ENCODE data around the gene SNCB.

SNCB gene

DNA sequence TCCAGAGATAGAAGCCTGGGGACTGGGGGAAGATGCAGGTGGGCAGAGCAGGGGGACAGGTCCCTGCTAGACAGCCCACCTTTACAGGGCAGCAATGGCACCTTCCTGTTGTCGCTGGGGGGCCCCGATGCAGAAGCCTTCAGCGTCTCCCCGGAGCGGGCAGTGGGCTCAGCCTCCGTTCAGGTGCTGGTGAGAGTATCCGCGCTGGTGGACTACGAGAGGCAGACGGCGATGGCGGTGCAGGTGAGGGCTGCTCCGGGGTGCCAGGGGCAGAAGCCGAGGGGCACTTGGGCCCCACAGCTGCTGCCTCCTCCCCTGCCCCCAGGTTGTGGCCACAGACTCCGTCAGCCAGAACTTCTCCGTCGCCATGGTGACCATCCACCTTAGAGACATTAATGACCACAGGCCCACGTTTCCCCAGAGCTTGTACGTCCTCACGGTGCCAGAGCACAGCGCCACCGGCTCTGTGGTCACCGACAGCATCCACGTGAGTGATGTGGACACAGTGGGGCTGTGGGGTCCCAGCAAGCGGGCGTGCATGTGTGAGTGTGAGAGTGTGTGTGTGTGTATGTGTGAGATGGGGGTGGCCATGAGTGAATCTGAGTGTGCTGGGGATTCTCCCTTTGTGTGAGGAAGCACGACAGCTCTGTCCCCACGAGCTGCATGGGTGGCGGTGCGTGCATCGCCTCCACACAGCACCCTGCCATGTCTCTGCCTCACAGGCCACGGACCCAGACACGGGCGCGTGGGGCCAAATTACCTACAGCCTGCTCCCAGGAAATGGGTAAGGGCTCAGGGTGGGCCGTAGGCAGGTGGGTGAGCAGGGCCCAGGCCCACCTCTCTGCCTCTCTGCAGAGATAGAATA lies 52.8 kb downstream of the SNCB start:
- ChIA-PET POLR2A (no interaction called here), CTCF (interaction anchor here (0.9 to 1.7 kb wide), 4 partner anchors 10 to 164 kb away, joined by 3 to 6 read pairs (median 4); no protein-coding TSS in a partner anchor)
- no peaks in the 10 kb centered on the region for H3K36me3 ChIP-seq (ENCODE audit: control insufficient read depth in 4 of 4, insufficient read depth in 4 of 4, low read length in 3 of 4)
- peaks cover 0 to 5% (median 0%) of the 10 kb centered on the region in 5 experiments for H3K27me3 ChIP-seq (replicated peaks in 2 of 5; ENCODE audit: control insufficient read depth in 4 of 5, insufficient read depth in 5 of 5, low read length in 4 of 5)
- DNase-seq = peak in 1 of 3 donors; percentile 19
- H3K9me3 ChIP-seq (ENCODE audit: control extremely low read depth in 1 of 5, control insufficient read depth in 4 of 5, insufficient read depth in 2 of 5, low read depth in 1 of 5, low read length in 4 of 5) = no peaks in the 10 kb centered on the region
- no peak overlapping the region for H3K4me3 ChIP-seq (ENCODE audit: control insufficient read depth in 1 of 7, extremely low read depth in 1 of 7, insufficient read depth in 4 of 7, low read depth in 2 of 7, low read length in 6 of 7)
- H3K27ac ChIP-seq (ENCODE audit: insufficient read depth in 1 of 2, low read depth in 1 of 2, low read length in 2 of 2, poor library complexity in 1 of 2, severe bottlenecking in 2 of 2) = no peak overlapping the region
- no peaks in the 10 kb centered on the region for H3K4me1 ChIP-seq (ENCODE audit: control extremely low read depth in 1 of 4, control insufficient read depth in 4 of 4, insufficient read depth in 4 of 4, low read length in 3 of 4)
- 89% methylated on average over 35 of the region's 36 CpGs for WGBS (ENCODE audit: insufficient coverage)

- no peaks in the 10 kb centered on the region for H3K4me1 ChIP-seq (ENCODE audit: control extremely low read depth in 1 of 4, control insufficient read depth in 4 of 4, insufficient read depth in 4 of 4, low read length in 3 of 4)
- H3K9me3 ChIP-seq (ENCODE audit: control extremely low read depth in 1 of 5, control insufficient read depth in 4 of 5, insufficient read depth in 2 of 5, low read depth in 1 of 5, low read length in 4 of 5) = no peaks in the 10 kb centered on the region
- H3K27me3 ChIP-seq (replicated peaks in 2 of 5; ENCODE audit: control insufficient read depth in 4 of 5, insufficient read depth in 5 of 5, low read length in 4 of 5) = peaks cover 0 to 5% (median 2%) of the 10 kb centered on the region in 5 experiments
- no peak overlapping the region for H3K27ac ChIP-seq (ENCODE audit: insufficient read depth in 1 of 2, low read depth in 1 of 2, low read length in 2 of 2, poor library complexity in 1 of 2, severe bottlenecking in 2 of 2)
- DNase-seq = no peak
- no peak overlapping the region for H3K4me3 ChIP-seq (ENCODE audit: control insufficient read depth in 1 of 7, extremely low read depth in 1 of 7, insufficient read depth in 4 of 7, low read depth in 2 of 7, low read length in 6 of 7)
- CTCF ChIA-PET = interaction anchor here (1.3 to 1.8 kb wide), 3 partner anchors 10 to 42 kb away, joined by 4 to 6 read pairs (median 5); no protein-coding TSS in a partner anchor
- 97% methylated on average over 33 of the region's 37 CpGs for WGBS (ENCODE audit: insufficient coverage)
- H3K36me3 ChIP-seq (ENCODE audit: control insufficient read depth in 4 of 4, insufficient read depth in 4 of 4, low read length in 3 of 4) = no peaks in the 10 kb centered on the region
- POLR2A ChIA-PET = no interaction called here
Measured at GRCh38 chr5:176575488-176576422, 54.6 kb downstream of the SNCB start.

- no peaks in the 10 kb centered on the region for H3K9me3 ChIP-seq (ENCODE audit: control extremely low read depth in 1 of 5, control insufficient read depth in 4 of 5, insufficient read depth in 2 of 5, low read depth in 1 of 5, low read length in 4 of 5)
- WGBS (ENCODE audit: insufficient coverage) = 97% methylated on average over 7 of the region's 14 CpGs
- H3K27me3 ChIP-seq (replicated peaks in 2 of 5; ENCODE audit: control insufficient read depth in 4 of 5, insufficient read depth in 5 of 5, low read length in 4 of 5) = peaks cover 0 to 5% (median 2%) of the 10 kb centered on the region in 5 experiments
- H3K27ac ChIP-seq (ENCODE audit: insufficient read depth in 1 of 2, low read depth in 1 of 2, low read length in 2 of 2, poor library complexity in 1 of 2, severe bottlenecking in 2 of 2) = no peak overlapping the region
- ChIA-PET CTCF (interaction anchor here (0.6 to 1.9 kb wide), 5 partner anchors 11 to 42 kb away, joined by 3 to 6 read pairs (median 5); no protein-coding TSS in a partner anchor), POLR2A (no interaction called here)
- no peak overlapping the region for H3K4me3 ChIP-seq (ENCODE audit: control insufficient read depth in 1 of 7, extremely low read depth in 1 of 7, insufficient read depth in 4 of 7, low read depth in 2 of 7, low read length in 6 of 7)
- DNase-seq = no peak
- no peaks in the 10 kb centered on the region for H3K36me3 ChIP-seq (ENCODE audit: control insufficient read depth in 4 of 4, insufficient read depth in 4 of 4, low read length in 3 of 4)
- no peaks in the 10 kb centered on the region for H3K4me1 ChIP-seq (ENCODE audit: control extremely low read depth in 1 of 4, control insufficient read depth in 4 of 4, insufficient read depth in 4 of 4, low read length in 3 of 4)
Measured at GRCh38 chr5:176575066-176575465, 55.3 kb downstream of the SNCB start.

GRCh38 chr5:176574297-176574591 lies 56.1 kb downstream of the SNCB start:
- ChIA-PET CTCF (interaction anchor here (0.9 to 2.1 kb wide), 8 partner anchors 11 to 158 kb away, joined by 3 to 6 read pairs (median 4); no protein-coding TSS in a partner anchor), POLR2A (interaction anchor here (1.0 kb wide), 1 partner anchor 13 kb away, joined by 3 read pairs; no protein-coding TSS in a partner anchor)
- H3K4me1 ChIP-seq (ENCODE audit: control extremely low read depth in 1 of 4, control insufficient read depth in 4 of 4, insufficient read depth in 4 of 4, low read length in 3 of 4) = no peaks in the 10 kb centered on the region
- no peak overlapping the region for H3K4me3 ChIP-seq (ENCODE audit: control insufficient read depth in 1 of 7, extremely low read depth in 1 of 7, insufficient read depth in 4 of 7, low read depth in 2 of 7, low read length in 6 of 7)
- H3K36me3 ChIP-seq (ENCODE audit: control insufficient read depth in 4 of 4, insufficient read depth in 4 of 4, low read length in 3 of 4) = no peaks in the 10 kb centered on the region
- WGBS (ENCODE audit: insufficient coverage) = 51% methylated on average over 10 of the region's 10 CpGs
- H3K27ac ChIP-seq (ENCODE audit: insufficient read depth in 1 of 2, low read depth in 1 of 2, low read length in 2 of 2, poor library complexity in 1 of 2, severe bottlenecking in 2 of 2) = no peak overlapping the region
- H3K27me3 ChIP-seq (replicated peaks in 2 of 5; ENCODE audit: control insufficient read depth in 4 of 5, insufficient read depth in 5 of 5, low read length in 4 of 5) = peaks cover 0 to 5% (median 2%) of the 10 kb centered on the region in 5 experiments
- no peak for DNase-seq
- no peaks in the 10 kb centered on the region for H3K9me3 ChIP-seq (ENCODE audit: control extremely low read depth in 1 of 5, control insufficient read depth in 4 of 5, insufficient read depth in 2 of 5, low read depth in 1 of 5, low read length in 4 of 5)

DNA sequence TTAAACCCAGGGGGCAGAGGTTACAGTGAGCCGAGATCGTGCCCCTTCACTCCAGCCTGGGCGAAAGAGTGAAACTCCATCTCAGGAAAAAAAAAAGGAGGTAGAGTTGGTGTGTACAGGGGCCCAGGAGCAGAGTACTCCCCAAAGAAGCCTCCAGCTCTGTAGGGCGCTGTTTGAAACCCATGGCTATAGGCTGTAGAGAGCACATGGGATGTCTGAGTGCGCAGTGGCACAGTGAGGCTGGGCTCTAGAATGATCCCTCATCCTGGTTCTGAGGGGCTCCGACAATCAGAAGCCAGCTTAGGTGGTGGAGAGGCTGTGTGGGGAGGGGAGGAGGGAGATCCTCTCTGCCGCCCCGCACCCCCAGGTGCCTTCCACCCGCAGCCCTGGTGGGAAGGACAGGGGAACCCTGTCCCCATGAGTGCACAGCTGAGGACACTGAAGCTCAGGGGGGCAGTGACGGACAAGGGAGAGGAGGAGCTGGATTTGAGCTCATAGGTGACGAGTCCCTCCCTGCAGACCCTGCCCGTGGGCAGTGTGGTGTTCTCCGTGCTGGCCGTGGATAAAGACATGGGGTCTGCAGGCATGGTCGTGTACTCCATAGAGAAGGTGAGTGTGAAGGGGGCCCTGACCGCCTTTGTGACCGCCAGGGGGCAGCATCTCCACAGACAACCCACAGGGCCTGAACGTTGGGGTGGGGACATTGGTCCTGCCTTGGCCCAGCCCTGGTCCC lies 56.6 kb downstream of the SNCB start:
- no peaks in the 10 kb centered on the region for H3K36me3 ChIP-seq (ENCODE audit: control insufficient read depth in 4 of 4, insufficient read depth in 4 of 4, low read length in 3 of 4)
- H3K4me3 ChIP-seq (ENCODE audit: control insufficient read depth in 1 of 7, extremely low read depth in 1 of 7, insufficient read depth in 4 of 7, low read depth in 2 of 7, low read length in 6 of 7) = no peak overlapping the region
- peaks cover 0 to 5% (median 2%) of the 10 kb centered on the region in 5 experiments for H3K27me3 ChIP-seq (replicated peaks in 2 of 5; ENCODE audit: control insufficient read depth in 4 of 5, insufficient read depth in 5 of 5, low read length in 4 of 5)
- no peaks in the 10 kb centered on the region for H3K9me3 ChIP-seq (ENCODE audit: control extremely low read depth in 1 of 5, control insufficient read depth in 4 of 5, insufficient read depth in 2 of 5, low read depth in 1 of 5, low read length in 4 of 5)
- DNase-seq = peak; percentile 47 to 72 (median 67)
- no peaks in the 10 kb centered on the region for H3K4me1 ChIP-seq (ENCODE audit: control extremely low read depth in 1 of 4, control insufficient read depth in 4 of 4, insufficient read depth in 4 of 4, low read length in 3 of 4)
- WGBS (ENCODE audit: insufficient coverage) = 43% methylated on average over 16 of the region's 18 CpGs
- POLR2A ChIA-PET = interaction anchor here (1.0 kb wide), 1 partner anchor 14 kb away, joined by 3 read pairs; no protein-coding TSS in a partner anchor
- CTCF ChIA-PET = interaction anchor here (0.5 to 2.6 kb wide), 21 partner anchors 11 to 158 kb away, joined by 3 to 16 read pairs (median 3); partner anchors contain the start of gene TSPAN17
- H3K27ac ChIP-seq (ENCODE audit: insufficient read depth in 1 of 2, low read depth in 1 of 2, low read length in 2 of 2, poor library complexity in 1 of 2, severe bottlenecking in 2 of 2) = no peak overlapping the region
